Fibroblast of the aortic adventitia (primary cell): Measurements from ENCODE around the gene TMOD2. TPM values are rescaled to one million over a fixed set of nuclear protein-coding genes. Genes with fewer than 3 reads are reported as not detected.

Experiments used
- DNase-seq: peaks from one replicate; pipeline ENCODE4 v3.0.0-alpha.2; 2010; ENCODE audit warnings: low read depth
- H3K4me3 ChIP-seq: 2 replicates; pipeline ENCODE4 v1.5.1; 2011; ENCODE audit warnings: low read depth, mild to moderate bottlenecking, control low read depth, low read length, moderate library complexity
- total RNA-seq: library from RNA; depleted of rRNA; stranded (reverse); fragments of >200 nt; gene quantifications from 2 replicates; pipeline ENCODE4 v1.2.3, GENCODE V29; 2012; ENCODE audit warnings: low replicate concordance
- TF ChIP-seq, protein P1 (sequence below): IDR thresholded peaks from 2 replicates; pipeline ENCODE4 v1.5.1; 2011; ENCODE audit warnings: mild to moderate bottlenecking, low read length, control low read depth, inconsistent platforms; ENCODE audit not compliant: insufficient read depth

The TMOD2 gene
- total RNA-seq, 1 donor, result 11.2 TPM

DNA sequence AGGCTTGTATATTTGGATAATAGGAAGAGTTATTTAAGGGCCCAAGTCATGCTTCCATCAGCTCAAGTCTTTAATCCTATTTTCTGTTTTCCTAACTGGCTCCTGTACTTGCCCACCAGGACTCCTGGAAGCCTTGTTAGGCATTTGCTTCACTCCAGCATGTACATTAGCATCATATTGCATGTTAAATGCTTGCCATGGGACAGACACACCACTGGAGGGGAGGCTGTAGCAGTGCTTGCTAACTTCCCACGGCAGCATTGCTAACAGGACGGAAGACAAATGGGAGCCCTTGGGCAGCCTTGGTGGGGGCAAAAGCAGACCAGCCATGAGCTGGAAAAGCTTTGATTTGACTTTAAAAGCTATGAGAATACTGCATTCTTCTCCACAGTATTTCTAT, 6.1 kb downstream of the TMOD2 start:
- no peak overlapping the region for H3K4me3 ChIP-seq
- TF ChIP-seq, protein P1, sequence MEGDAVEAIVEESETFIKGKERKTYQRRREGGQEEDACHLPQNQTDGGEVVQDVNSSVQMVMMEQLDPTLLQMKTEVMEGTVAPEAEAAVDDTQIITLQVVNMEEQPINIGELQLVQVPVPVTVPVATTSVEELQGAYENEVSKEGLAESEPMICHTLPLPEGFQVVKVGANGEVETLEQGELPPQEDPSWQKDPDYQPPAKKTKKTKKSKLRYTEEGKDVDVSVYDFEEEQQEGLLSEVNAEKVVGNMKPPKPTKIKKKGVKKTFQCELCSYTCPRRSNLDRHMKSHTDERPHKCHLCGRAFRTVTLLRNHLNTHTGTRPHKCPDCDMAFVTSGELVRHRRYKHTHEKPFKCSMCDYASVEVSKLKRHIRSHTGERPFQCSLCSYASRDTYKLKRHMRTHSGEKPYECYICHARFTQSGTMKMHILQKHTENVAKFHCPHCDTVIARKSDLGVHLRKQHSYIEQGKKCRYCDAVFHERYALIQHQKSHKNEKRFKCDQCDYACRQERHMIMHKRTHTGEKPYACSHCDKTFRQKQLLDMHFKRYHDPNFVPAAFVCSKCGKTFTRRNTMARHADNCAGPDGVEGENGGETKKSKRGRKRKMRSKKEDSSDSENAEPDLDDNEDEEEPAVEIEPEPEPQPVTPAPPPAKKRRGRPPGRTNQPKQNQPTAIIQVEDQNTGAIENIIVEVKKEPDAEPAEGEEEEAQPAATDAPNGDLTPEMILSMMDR, result no peak
- DNase-seq, result no peak

DNA sequence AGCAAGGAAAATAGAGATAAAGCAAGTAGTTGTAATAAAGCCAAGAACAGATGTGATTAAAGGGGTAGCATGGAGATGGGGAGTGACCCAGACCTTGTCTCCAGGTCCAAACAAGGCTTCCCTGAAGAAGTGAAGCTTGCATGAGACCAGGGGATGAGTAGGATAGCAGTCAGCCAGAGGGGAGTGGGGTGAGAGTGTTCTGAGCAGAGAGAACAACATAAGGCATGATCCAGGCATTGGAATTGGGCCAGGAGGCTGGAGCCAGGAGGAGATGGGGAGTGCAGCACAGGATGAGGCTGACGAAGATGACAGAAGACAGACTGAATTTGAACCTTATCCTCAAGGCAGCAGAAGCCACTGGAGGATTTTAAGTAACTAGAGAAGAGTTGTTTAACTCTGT, 7.2 kb downstream of the TMOD2 start:
- peak; percentile 81 for DNase-seq
- no peak overlapping the region for H3K4me3 ChIP-seq
- TF ChIP-seq, protein P1, result no peak

DNA sequence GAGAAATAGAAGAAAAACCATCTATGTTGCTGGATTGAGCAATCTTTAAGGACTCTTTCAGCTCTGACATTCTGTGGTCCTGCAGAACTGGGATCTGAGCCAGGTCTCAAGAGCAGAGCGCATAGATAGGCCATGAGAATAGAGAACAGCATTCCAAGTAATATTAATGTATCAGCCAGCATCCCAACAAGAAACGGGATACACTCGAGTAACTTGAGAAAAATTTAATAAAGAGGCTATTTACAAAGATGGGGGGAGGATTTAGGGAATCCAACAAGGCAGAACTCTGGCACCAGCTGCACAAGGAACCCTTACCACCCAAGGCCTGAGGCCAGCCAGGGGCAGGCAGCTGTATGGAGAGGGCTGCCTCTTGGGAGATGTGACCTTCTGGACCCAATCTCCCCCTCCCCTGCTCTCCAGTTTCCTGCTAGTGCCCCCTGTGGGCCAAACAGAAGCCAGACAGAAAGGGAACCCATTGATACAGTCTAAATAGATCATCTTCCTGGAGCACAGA, 8.2 kb downstream of the TMOD2 start:
- TF ChIP-seq, protein P1, result peak; percentile 42

DNA sequence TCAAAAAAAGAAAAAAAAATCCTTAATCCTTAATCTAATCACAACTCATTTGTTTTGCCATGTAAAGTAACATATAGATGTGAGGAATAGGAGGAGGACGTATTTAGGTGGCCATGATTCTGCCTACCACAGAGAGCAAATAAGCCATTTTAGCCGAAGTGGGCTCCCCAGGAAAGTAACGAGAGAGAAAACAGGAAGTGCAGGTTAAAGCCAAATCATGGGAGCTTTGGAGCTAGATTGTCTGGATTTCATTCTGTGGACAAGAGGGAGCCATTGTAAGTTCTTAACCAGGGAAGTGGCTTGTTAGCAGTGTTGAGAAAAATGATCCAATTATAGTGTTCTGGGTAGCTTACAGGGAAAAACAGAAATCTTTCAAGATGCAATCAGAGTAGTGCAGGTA, 9.4 kb downstream of the TMOD2 start:
- H3K4me3 ChIP-seq, result no peak overlapping the region
- no peak for DNase-seq
- TF ChIP-seq, protein P1, result no peak

More for the DNA sequence above, 8.2 kb downstream of the TMOD2 start:
- DNase-seq, result peak; percentile 97
- H3K4me3 ChIP-seq, result no peak overlapping the region

DNA sequence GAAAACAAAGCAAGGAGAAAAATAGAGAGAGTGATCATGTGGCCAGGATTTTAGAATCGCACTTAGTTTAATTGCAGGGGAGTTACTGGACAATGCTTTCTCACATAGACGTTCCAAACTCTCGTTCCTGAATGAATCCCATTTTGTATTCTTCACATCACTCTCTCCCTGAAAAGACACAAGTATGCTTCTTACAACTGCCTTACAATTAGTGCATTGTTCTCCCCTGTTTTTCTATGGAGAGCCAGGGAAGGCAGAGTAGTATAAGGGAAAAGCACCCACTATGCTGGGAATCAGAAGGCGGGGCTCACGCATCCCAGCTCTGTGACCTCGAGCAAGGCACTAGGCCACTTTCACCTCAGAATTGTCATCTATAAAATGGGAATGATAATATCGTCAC, 14.4 kb downstream of the TMOD2 start:
- DNase-seq, result no peak
- TF ChIP-seq, protein P1, result no peak
- H3K4me3 ChIP-seq, result no peak overlapping the region

DNA sequence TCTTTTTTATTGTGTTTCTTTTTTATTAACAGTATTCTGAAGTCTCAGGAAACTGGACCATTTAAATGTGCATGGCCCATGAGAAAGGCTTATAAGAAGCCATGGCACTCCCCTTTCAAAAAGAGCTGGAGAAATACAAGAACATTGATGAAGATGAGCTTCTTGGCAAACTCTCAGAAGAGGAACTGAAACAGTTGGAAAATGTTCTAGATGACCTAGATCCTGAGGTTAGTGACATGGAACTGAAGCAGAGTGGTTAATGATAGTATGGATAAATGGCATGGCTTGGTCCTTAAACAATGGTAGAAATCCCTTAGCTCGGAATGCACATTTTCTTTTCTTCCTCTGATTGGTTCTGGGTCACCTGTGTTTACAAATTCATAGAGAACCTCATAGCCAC, 14.9 kb downstream of the TMOD2 start:
- H3K4me3 ChIP-seq, result no peak overlapping the region
- TF ChIP-seq, protein P1, result no peak
- no peak for DNase-seq

DNA sequence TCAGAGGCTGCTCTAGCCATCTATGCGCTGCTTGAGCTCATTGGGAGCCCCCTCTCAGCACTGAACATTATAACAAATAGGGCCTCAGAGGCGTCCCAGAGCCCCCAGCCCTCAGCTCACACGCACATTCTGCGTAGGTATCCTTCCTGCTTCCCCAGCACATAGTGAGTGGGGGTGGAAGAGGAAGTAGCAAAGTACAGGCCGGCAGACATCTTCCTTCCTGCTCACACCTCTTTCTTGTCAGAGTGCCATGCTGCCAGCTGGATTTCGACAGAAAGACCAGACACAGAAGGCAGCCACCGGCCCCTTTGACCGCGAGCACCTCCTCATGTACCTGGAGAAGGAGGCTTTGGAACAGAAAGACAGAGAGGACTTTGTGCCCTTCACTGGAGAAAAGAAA, 16.6 kb downstream of the TMOD2 start:
- TF ChIP-seq, protein P1, result no peak
- no peak for DNase-seq
- no peak overlapping the region for H3K4me3 ChIP-seq
